Right ventricle myocardium superior (tissue), 1 donor: ENCODE data around the gene HOXA3. TPM values are rescaled to one million over a fixed set of nuclear protein-coding genes. Genes with fewer than 3 reads are reported as not detected.

Source experiments
- ATAC-seq: fragments of 200-7000 bp; cut with Tn5 transposase; one replicate; pipeline ENCODE4 v1.9.1; 2020; ENCODE audit warnings: mild to moderate bottlenecking; ENCODE audit not compliant: poor library complexity
- DNase-seq: peaks from one replicate; pipeline ENCODE4 v3.0.0-alpha.2; 2020
- intact Hi-C: fragments of 100-400 bp; cut with DNase I; formaldehyde crosslinking; loops from one replicate; pipeline ENCODE4 v1.11.2; 2022
- long read RNA-seq: library from polyadenylated mRNA; unstranded; transcript quantifications from one replicate; pipeline ENCODE4 v2.0.0, GENCODE V29; 2021
- total RNA-seq: library from RNA; stranded (reverse); fragmentation: NEBNext Ultra II Directional; extraction: Animal tissue kit (Norgen Biotek cat#: 25700); gene quantifications from one replicate; pipeline ENCODE4 v1.2.1, GENCODE V29; 2021
- donor health status: DM: no; HTN: yes; CAD: no; lungs with severe emphysema.

HOXA3 gene
- 0.35 TPM for total RNA-seq
- long read RNA-seq, result 0 reads

- no peak for DNase-seq
- intact Hi-C loops, result no loop called here
- ATAC-seq, result peak; percentile 9
These were observed at the start of gene HOXA3 for GRCh38 chr7:27151931-27152815. Gene HOXA3 (minus strand): TSS chr7:27152583. CDS start chr7:27110640, 41,943 bp downstream.

GRCh38 chr7:27201580-27202017 is 49.2 kb upstream of the HOXA3 start:
- DNase-seq (no peak), ATAC-seq (no peak)
- intact Hi-C loops, result loop anchor here (10.0 kb wide), 2 partner anchors 383 to 723 kb away; no protein-coding TSS in a partner anchor

GRCh38 chr7:27200761-27201579 is 48.6 kb upstream of the HOXA3 start:
- ATAC-seq, result peak; percentile 32
- no peak for DNase-seq
- intact Hi-C loops, result loop anchor here (10.0 kb wide), 2 partner anchors 384 to 724 kb away; no protein-coding TSS in a partner anchor

GRCh38 chr7:27199849-27200760 is 47.7 kb upstream of the HOXA3 start, which contains the start of gene HOXA13:
Gene HOXA13 (minus strand): TSS chr7:27200091. CDS start chr7:27200077, 14 bp downstream.
- intact Hi-C loops, result loop anchor here (10.0 kb wide), 4 partner anchors 385 to 875 kb away; no protein-coding TSS in a partner anchor
- ATAC-seq, result peak; percentile 55
- DNase-seq, result no peak

DNA sequence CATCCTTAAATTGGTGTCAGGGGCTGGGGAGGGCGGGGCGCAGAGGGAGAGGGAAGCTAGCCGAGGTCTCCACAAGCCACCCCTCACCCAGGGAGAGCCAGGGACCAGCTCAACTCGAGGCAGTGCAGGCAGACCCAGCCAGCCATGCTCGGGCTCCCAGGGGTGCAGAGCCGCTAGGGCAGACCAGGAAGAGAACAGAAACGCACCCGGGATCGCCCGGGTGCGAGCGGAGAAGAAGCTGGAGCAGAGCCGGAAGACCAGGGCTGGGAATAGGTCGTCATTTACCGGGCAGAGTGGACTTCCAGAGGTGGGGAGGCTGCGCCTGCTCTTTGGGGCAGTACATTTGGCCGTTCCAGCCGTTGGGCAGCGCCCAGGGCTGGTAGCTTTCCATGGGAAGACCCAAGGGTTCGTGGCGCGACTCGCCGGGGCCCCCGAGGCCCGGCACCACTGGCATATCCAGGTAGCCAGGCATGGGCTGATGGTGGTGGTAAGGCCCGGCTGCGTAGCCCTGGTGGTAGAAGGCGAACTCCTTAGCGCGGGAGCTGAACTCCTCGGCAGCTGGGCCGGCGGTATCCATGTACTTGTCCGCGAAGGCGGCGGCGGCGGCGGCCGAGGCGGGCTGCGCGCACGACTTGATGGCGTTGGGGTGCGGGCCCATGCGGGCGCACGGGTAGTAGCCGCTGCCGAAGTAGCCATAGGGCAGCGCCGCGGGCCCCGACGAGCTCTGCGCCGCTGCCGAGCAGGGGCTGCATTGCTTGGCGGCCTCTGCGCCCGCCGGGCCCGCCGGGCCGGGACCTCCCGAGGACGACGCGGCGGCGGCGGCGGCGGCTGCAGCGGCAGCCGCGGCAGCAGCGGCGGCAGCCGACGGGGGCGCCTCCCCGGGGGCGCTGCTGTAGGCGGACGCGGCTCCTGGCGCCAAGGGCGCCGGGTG is 46.8 kb upstream of the HOXA3 start:
- ATAC-seq (no peak), DNase-seq (no peak)
- intact Hi-C loops, result loop anchor here (10.0 kb wide), 2 partner anchors 826 to 876 kb away; no protein-coding TSS in a partner anchor

DNA sequence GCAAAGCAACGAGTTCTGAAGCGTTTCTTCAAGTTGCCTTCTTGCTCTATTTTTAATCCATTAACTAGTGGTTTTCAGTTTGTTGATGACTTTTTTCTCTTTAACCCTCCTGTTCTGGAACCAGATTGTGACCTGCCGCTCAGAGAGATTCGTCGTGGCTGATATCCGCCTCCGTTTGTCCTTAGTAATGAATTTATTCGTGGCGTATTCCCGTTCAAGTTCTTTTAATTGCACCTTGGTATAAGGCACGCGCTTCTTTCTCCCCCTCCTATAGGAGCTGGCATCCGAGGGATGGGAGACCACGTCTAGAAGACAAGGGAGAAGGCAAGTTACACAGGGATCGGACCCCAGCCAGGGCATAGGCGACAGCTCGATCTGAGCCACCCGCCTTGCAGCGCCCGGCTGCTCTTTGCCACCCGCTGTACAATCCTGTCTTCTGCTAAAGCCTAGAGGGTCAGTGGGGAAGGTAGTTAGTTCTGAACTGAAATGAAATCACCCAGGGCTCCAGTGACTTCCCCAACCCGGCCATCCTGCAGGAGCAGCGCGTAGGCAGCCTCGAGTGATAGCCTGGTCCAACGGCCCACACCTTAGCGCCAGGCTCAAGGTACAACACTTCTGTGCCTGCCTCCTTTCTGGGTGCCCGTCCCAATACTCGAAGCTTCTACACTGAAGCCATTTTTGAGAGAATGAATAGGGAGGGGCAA is 45.9 kb upstream of the HOXA3 start:
- DNase-seq (no peak), ATAC-seq (no peak)
- intact Hi-C loops, result loop anchor here (10.0 kb wide), 2 partner anchors 827 to 877 kb away; no protein-coding TSS in a partner anchor

- intact Hi-C loops, result loop anchor here (10.0 kb wide), 2 partner anchors 827 to 877 kb away; no protein-coding TSS in a partner anchor
- ATAC-seq (no peak), DNase-seq (no peak)
These were observed 45.0 kb upstream of the HOXA3 start for GRCh38 chr7:27197137-27198042.

- peak; percentile 53 for ATAC-seq
- peak; percentile 91 for DNase-seq
- intact Hi-C loops, result loop anchor here (10.0 kb wide), 2 partner anchors 828 to 878 kb away; no protein-coding TSS in a partner anchor
These were observed 43.9 kb upstream of the HOXA3 start for GRCh38 chr7:27196287-27196767.

DNA sequence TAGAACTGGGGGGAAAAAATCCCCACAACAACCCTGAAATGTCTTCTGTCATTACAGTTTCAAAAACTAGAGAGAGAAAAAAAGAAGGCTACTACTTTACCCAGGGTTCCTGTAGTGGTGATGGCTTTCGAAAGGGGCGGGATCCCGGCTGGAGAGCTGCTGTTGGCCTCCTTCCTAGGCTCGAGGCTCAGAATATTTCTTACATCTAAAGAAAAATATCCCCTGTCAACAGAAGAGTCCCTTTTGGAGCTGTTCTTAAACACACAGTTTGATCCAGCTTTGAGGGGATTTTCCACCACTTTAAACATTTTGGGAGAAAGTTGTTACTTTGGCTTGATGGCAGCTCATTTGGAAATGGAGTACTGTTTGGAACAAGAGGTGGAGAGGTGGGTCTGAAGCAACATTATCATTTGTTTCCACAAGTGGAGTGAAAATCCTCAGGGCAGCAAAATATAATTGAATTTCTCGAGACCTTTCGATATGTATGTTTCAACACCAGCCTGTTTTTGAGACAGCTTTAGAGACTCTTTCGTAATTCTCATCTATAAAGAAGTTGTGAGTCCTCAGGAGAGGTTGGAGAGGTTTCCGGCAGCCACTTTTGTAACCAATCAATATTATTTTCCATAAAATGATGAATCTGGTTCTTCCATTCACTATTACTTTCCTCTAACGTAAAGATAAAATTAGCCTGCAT is 42.5 kb upstream of the HOXA3 start:
- intact Hi-C loops, result loop anchor here (10.0 kb wide), 2 partner anchors 830 to 880 kb away; no protein-coding TSS in a partner anchor
- no peak for ATAC-seq
- no peak for DNase-seq

GRCh38 chr7:27194002-27194352 is 41.6 kb upstream of the HOXA3 start:
- DNase-seq, result no peak
- ATAC-seq, result no peak
- intact Hi-C loops, result loop anchor here (10.0 kb wide), 2 partner anchors 831 to 881 kb away; no protein-coding TSS in a partner anchor

DNA sequence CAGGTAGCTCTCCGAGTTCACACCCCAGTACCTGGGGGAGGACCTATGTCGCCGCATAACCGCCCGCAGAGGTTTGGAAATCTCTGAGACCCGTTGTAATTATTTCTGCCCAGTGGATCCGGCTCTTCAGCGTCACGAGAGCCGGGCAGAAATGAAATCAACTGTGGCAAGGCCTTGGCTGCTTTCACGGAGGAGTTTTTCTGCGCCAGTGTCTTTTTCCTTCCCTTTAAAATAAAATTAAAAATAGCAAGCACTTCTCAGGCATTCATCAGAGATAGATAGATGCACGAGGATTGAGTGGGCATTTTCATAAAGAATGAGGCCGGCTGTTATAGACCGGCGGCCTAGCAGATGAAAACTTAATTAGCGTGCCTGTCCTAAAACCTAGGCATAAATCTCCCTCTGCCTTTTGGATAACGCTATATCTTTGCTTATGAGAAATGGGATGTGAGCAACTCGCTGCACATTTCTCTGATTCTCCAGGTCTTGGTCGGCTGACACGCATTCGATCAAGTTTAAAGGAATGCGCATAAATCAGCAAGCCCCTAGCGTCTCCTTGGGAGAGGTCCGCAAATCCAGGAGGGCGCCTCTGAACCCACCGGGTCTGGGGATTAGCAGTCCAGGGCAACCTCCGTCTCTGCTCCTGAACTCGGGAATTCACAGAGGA is 41.1 kb upstream of the HOXA3 start:
- no peak for ATAC-seq
- DNase-seq, result no peak
- intact Hi-C loops, result loop anchor here (10.0 kb wide), 2 partner anchors 831 to 881 kb away; no protein-coding TSS in a partner anchor

DNA sequence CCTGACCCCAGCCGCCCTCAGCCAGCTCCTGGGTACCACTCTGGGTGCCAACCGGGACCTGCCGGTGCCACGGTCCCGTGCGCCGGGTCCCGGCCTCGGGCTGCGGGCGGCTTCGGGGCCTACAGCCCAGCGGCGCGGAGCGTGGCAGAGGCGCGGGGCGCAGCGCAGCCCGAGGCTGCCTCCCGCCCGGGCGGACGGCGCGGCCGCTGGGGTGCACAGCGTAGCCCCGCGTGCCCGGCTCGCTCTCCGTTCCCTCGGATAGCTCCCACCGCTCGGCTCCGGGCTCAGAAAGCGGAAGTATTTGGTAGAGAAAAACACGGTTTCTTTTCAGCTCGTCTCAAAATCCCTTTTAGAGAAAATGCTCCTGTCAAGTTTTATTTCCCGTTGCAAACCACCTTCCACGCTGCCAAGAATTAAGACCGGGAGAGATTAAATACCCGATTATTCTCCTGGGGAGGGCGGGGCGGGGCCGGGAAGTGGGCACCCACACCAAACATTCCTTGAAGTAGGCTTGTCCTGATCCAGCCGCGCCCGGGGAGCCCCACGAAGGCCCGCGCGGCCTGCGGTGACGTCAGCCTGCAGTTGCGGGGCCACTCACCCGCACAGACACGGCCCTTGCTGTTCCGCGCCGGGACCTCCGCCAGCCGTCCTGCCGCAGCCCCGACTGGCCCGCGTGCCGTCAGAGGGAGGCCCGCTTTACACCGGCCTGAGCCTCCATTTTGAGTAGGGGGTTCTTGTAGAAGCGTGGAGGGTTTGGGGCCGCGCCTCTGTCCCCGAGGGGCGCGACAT is 40.4 kb upstream of the HOXA3 start:
- intact Hi-C loops, result loop anchor here (10.0 kb wide), 2 partner anchors 832 to 882 kb away; no protein-coding TSS in a partner anchor
- ATAC-seq, result no peak
- no peak for DNase-seq
